ENCODE data around the gene PDE4D.

DNA sequence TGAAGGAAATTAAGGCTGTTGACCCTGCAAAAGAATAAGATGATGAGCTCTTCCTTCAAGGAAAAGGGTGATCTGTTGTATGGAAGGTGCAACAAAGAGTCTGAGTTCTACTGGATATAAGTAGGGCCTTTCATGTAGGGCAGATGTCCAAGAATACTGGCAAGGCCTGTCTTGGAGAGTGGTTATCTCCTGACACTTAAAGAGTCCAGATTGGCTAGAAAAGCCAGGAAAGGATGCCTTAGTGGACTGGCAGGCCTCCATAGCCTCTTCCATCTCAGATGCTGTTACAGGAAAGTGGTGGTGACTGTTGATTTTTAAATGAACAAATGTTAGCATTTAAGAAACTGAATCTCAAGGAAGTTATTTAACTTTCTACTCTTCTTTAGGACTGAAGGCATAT, 914.4 kb downstream of the PDE4D start:
- TF ChIP-seq, protein P1, sequence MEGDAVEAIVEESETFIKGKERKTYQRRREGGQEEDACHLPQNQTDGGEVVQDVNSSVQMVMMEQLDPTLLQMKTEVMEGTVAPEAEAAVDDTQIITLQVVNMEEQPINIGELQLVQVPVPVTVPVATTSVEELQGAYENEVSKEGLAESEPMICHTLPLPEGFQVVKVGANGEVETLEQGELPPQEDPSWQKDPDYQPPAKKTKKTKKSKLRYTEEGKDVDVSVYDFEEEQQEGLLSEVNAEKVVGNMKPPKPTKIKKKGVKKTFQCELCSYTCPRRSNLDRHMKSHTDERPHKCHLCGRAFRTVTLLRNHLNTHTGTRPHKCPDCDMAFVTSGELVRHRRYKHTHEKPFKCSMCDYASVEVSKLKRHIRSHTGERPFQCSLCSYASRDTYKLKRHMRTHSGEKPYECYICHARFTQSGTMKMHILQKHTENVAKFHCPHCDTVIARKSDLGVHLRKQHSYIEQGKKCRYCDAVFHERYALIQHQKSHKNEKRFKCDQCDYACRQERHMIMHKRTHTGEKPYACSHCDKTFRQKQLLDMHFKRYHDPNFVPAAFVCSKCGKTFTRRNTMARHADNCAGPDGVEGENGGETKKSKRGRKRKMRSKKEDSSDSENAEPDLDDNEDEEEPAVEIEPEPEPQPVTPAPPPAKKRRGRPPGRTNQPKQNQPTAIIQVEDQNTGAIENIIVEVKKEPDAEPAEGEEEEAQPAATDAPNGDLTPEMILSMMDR (IDR thresholded peaks at IDR 0.05; ENCODE audit: low read length), result no peak
- TF ChIP-seq EZH2 (optimal IDR thresholded peaks at IDR 0.05; ENCODE audit: low read depth, low read length) (no peak), EZH2phosphoT487 (IDR thresholded peaks at IDR 0.05; ENCODE audit: low read length) (no peak)

Measured in MM.1S (cell line).